DND-41 (cell line): ENCODE measurements around the gene TLE1.

Experiments used
- ATAC-seq: fragments of 200-7000 bp; cut with Tn5 transposase; 3 replicates; pipeline ENCODE4 v1.9.1; 2021; ENCODE audit warnings: low read depth; ENCODE audit not compliant: insufficient read depth
- DNase-seq: peaks from one replicate; pipeline ENCODE4 v3.0.0-alpha.2; 2020
- H2AFZ ChIP-seq: 2 replicates; pipeline ENCODE4 v1.6.0; 2012; ENCODE audit warnings: low read depth, low read length
- H3K27ac ChIP-seq: 2 replicates; pipeline ENCODE4 v1.5.1; 2012; ENCODE audit warnings: low read length, inconsistent platforms
- H3K27me3 ChIP-seq: fragments of 200-600 bp; sonication (generic); 2 replicates; pipeline ENCODE4 v1.6.0; 2012; ENCODE audit warnings: low read length, mild to moderate bottlenecking, inconsistent platforms; ENCODE audit not compliant: insufficient read depth, poor library complexity
- H3K36me3 ChIP-seq: 2 replicates; pipeline ENCODE4 v1.5.1; 2012; ENCODE audit warnings: low read length, inconsistent platforms; ENCODE audit not compliant: insufficient read depth
- H3K4me1 ChIP-seq: 2 replicates; pipeline ENCODE4 v1.5.1; 2012; ENCODE audit warnings: mild to moderate bottlenecking, low read length; ENCODE audit not compliant: insufficient read depth
- H3K4me2 ChIP-seq: 2 replicates; pipeline ENCODE4 v1.6.0; 2012; ENCODE audit warnings: mild to moderate bottlenecking, moderate library complexity, low read length, inconsistent platforms; ENCODE audit not compliant: insufficient read depth
- H3K4me3 ChIP-seq, 2 experiments: fragments of 200-600 bp in 1 of 2; shearing (Covaris generic) in 1 of 2; 2 replicates each; pipeline ENCODE4 v1.5.1; 2012 to 2016; ENCODE audit warnings: inconsistent platforms in 2 of 2, low read length in 2 of 2, mild to moderate bottlenecking in 2 of 2, low read depth in 1 of 2, moderate library complexity in 1 of 2
- H3K79me2 ChIP-seq: 2 replicates; pipeline ENCODE4 v1.6.0; 2012; ENCODE audit warnings: low read length, inconsistent platforms; ENCODE audit not compliant: insufficient read depth
- H3K9ac ChIP-seq: 2 replicates; pipeline ENCODE4 v1.6.0; 2012; ENCODE audit warnings: low read depth, mild to moderate bottlenecking, inconsistent platforms, low read length, moderate library complexity
- H3K9me3 ChIP-seq: 2 replicates; pipeline ENCODE4 v1.5.1; 2012; ENCODE audit warnings: low read length, moderate library complexity, mild to moderate bottlenecking, inconsistent platforms; ENCODE audit not compliant: insufficient read depth, severe bottlenecking
- H4K20me1 ChIP-seq: 2 replicates; pipeline ENCODE4 v1.6.0; 2012; ENCODE audit warnings: low read length; ENCODE audit not compliant: insufficient read depth
- EZH2 ChIP-seq: IDR thresholded peaks from 3 replicates; pipeline ENCODE4 v1.6.1; 2012; ENCODE audit warnings: borderline replicate concordance, low read depth, mild to moderate bottlenecking, moderate library complexity, low read length, inconsistent platforms; ENCODE audit not compliant: severe bottlenecking
- TF ChIP-seq, protein P1 (sequence below): IDR thresholded peaks from 2 replicates; pipeline ENCODE4 v1.5.1; 2012; ENCODE audit warnings: borderline replicate concordance, low read length, moderate library complexity, mild to moderate bottlenecking; ENCODE audit not compliant: poor library complexity, severe bottlenecking; ENCODE audit errors: extremely low read depth

The TLE1 gene

DNA sequence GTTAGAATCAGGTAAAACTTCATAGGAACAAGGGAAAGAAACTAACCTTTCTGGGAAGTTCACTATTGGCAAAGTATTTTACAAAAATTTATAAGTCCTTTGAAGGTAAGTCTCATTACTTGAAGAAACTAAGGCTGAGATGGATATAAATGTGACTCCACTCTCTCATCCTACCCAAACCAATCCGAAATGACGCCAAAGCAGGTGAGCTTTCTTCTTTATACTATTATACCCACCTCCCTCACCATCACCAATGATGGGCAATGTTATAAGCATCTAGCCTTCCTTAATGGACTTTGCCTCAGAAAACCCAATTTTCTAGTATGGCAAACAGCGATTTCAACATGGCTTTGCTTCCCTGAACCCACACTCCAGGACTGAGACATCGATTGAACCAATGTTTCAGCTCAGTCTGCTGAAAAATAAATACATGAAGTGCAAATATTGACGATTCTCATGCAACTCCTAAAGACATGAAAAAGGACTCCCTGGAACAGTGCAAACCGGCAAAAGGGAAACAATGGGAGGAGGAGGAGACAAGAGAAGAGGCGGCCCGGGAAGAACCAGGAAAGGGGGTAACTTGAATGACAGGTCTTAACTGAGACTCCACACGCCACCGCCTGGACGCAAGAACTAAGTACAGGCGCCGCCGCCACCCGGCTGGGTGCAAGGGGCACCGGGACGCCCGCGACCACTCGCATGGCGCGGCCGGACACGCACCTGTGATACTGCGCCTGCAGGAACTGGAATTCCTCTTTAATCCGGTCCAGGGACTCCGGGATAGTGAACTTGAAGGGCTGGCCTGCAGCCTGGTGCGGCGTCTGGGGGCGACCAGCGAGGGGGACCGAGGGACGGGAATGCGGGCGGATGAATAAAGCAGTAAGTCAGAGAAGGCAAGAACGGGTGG lies 2.5 kb downstream of the TLE1 start:
- Histone ChIP-seq H3K4me1 (peaks cover 78% of the 10 kb centered on the region), H3K9ac (peak overlapping the region; percentile 67; the same call in 1 of the 2 replicates), H3K79me2 (peaks cover 17% of the 10 kb centered on the region), H3K4me3 (peak overlapping the region in 1 of 2 experiments; percentile 72; a peak in 2 of 4 replicates), H3K4me2 (peak overlapping the region; percentile 82), H2AFZ (no peak overlapping the region), H3K27me3 (no peaks in the 10 kb centered on the region), H3K36me3 (peaks cover 5% of the 10 kb centered on the region; the same call in 1 of the 2 replicates), H4K20me1 (peaks cover 25% of the 10 kb centered on the region; the same call in 1 of the 2 replicates), H3K27ac (no peak overlapping the region), H3K9me3 (no peaks in the 10 kb centered on the region)
- ATAC-seq (no peak), DNase-seq (no peak)
- TF ChIP-seq, protein P1, sequence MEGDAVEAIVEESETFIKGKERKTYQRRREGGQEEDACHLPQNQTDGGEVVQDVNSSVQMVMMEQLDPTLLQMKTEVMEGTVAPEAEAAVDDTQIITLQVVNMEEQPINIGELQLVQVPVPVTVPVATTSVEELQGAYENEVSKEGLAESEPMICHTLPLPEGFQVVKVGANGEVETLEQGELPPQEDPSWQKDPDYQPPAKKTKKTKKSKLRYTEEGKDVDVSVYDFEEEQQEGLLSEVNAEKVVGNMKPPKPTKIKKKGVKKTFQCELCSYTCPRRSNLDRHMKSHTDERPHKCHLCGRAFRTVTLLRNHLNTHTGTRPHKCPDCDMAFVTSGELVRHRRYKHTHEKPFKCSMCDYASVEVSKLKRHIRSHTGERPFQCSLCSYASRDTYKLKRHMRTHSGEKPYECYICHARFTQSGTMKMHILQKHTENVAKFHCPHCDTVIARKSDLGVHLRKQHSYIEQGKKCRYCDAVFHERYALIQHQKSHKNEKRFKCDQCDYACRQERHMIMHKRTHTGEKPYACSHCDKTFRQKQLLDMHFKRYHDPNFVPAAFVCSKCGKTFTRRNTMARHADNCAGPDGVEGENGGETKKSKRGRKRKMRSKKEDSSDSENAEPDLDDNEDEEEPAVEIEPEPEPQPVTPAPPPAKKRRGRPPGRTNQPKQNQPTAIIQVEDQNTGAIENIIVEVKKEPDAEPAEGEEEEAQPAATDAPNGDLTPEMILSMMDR, result peak; percentile 34
- TF ChIP-seq EZH2, result no peak

DNA sequence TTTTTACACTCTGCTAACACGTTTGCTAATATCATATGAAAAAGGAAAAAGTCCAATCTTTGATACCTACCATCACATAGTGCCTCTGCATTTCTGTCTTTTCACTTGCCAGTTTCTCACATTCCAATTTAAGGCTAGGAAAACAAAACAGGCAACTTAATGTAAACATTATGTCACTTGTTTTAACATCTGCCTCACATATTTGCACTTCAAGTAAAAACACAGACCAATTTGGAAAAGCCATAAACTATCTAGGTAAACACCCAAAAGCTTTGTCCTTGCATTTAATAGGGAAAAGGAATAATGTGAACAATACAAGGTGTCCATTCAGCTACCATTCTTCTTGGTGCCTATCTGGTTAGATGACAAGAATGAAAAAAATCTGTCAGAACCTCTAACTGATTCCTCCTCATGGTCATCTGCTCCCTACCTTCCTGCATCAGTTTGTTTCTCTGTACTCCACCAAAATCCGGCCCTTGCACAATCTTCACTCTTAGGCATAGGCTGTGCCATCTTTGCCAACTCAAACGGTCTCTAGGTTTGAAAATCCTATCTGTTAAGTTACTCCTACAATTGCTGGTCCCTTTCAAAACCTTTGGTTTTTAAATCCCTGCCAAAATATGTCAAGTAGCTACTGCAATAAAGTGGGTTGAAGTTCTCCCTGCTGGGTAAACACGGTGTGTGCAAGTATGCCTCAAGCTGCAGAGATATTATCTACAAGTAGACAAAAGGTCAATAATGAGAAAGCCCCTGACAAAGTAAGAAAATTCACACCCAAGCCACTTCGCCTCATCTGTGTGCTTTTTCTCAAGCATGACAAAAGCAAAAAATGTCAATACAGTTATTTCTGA lies 3.4 kb downstream of the TLE1 start:
- H3K9ac ChIP-seq, result peak overlapping the region; percentile 15; the same call in 1 of the 2 replicates

DNA sequence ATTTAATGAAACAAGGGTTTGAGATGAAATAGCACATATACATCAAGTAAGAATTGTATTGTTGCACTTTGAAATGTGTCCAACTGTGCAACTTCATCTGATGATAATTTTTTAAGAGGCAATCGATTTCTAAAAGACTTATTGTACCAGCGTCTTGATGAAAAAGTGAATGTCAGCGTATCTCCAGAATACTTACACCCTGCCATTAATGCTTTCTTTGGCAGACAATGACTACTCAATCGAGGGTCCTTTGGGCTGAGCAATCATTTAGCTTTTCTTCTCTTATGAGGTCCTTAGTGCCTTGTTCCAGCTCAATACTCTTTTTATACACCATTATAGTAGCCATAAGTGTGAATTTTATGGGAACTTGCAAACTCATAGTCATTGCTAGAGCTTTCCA lies 4.7 kb downstream of the TLE1 start:
- DNase-seq (no peak), ATAC-seq (no peak)
- Histone ChIP-seq H3K36me3 (peaks cover 9% of the 10 kb centered on the region; the same call in 1 of the 2 replicates), H3K27ac (no peak overlapping the region), H3K9ac (no peak overlapping the region), H3K4me1 (peaks cover 69% of the 10 kb centered on the region), H3K27me3 (no peaks in the 10 kb centered on the region), H3K79me2 (peaks cover 24% of the 10 kb centered on the region), H4K20me1 (peaks cover 32% of the 10 kb centered on the region; the same call in 1 of the 2 replicates), H3K4me3 (no peak overlapping the region), H3K4me2 (peak overlapping the region; percentile 28; the same call in 1 of the 2 replicates), H3K9me3 (no peaks in the 10 kb centered on the region), H2AFZ (no peak overlapping the region)
- TF ChIP-seq, protein P1, result no peak
- TF ChIP-seq EZH2, result no peak

More for the DNA sequence above, 3.4 kb downstream of the TLE1 start:
- no peaks in the 10 kb centered on the region for H3K27me3 ChIP-seq
- no peak overlapping the region for H2AFZ ChIP-seq
- H4K20me1 ChIP-seq, result peaks cover 28% of the 10 kb centered on the region; the same call in 1 of the 2 replicates
- no peak for DNase-seq
- no peak for ATAC-seq
- H3K36me3 ChIP-seq, result peaks cover 9% of the 10 kb centered on the region; the same call in 1 of the 2 replicates
- H3K27ac ChIP-seq, result no peak overlapping the region
- TF ChIP-seq, protein P1, result peak; percentile 47
- TF ChIP-seq EZH2, result no peak
- H3K4me3 ChIP-seq, result peak overlapping the region in 1 of 2 experiments; percentile 72; a peak in 2 of 4 replicates
- no peaks in the 10 kb centered on the region for H3K9me3 ChIP-seq
- peaks cover 21% of the 10 kb centered on the region for H3K79me2 ChIP-seq
- peak overlapping the region; percentile 82 for H3K4me2 ChIP-seq
- peaks cover 80% of the 10 kb centered on the region for H3K4me1 ChIP-seq
